Smooth muscle cell (in vitro differentiated cells): ENCODE results near the gene POU2F1. TPM values are rescaled to one million over a fixed set of nuclear protein-coding genes. Genes with fewer than 3 reads are reported as not detected.

Experiments used
- DNase-seq: peaks from one replicate; lab custom pipeline; 2025; ENCODE audit not compliant: unreplicated experiment; lab: John Stamatoyannopoulos, UW
- H2AFZ ChIP-seq: fragments of 200-600 bp; sonication (generic); 2 replicates; pipeline ENCODE4 v1.6.0; 2016; ENCODE audit warnings: antibody characterized with exemption, low read depth, mild to moderate bottlenecking
- H3F3A ChIP-seq: fragments of 200-600 bp; sonication (generic); 2 replicates; pipeline ENCODE4 v1.6.0; 2017; ENCODE audit warnings: antibody characterized with exemption, low read depth
- H3K27ac ChIP-seq: fragments of 200-600 bp; sonication (generic); 2 replicates; pipeline ENCODE4 v1.5.1; 2016; ENCODE audit warnings: low read depth, mild to moderate bottlenecking
- H3K27me3 ChIP-seq: fragments of 200-600 bp; sonication (generic); 2 replicates; pipeline ENCODE4 v1.6.1; 2016; ENCODE audit warnings: low read depth, mild to moderate bottlenecking
- H3K36me3 ChIP-seq: fragments of 200-600 bp; sonication (generic); 2 replicates; pipeline ENCODE4 v1.5.1; 2016; ENCODE audit warnings: low read depth
- H3K4me1 ChIP-seq: fragments of 200-600 bp; sonication (generic); 2 replicates; pipeline ENCODE4 v1.5.1; 2016; ENCODE audit warnings: low read depth
- H3K4me2 ChIP-seq: fragments of 200-600 bp; sonication (generic); 2 replicates; pipeline ENCODE4 v1.6.0; 2016; ENCODE audit warnings: mild to moderate bottlenecking
- H3K4me3 ChIP-seq: fragments of 200-600 bp; sonication (generic); 2 replicates; pipeline ENCODE4 v1.5.1; 2016; ENCODE audit warnings: mild to moderate bottlenecking
- H3K79me2 ChIP-seq: fragments of 200-600 bp; sonication (generic); 2 replicates; pipeline ENCODE4 v1.6.0; 2016; ENCODE audit warnings: low read depth, mild to moderate bottlenecking
- H3K9ac ChIP-seq: fragments of 200-600 bp; sonication (generic); 2 replicates; pipeline ENCODE4 v1.6.0; 2016; ENCODE audit warnings: low read depth
- H3K9me3 ChIP-seq: fragments of 200-600 bp; sonication (generic); replicated peaks from 2 replicates; pipeline ENCODE4 v1.5.1; 2016; ENCODE audit warnings: low read depth
- H4K20me1 ChIP-seq: fragments of 200-600 bp; sonication (generic); 2 replicates; pipeline ENCODE4 v1.6.0; 2016; ENCODE audit warnings: low read depth
- CTCF ChIP-seq: fragments of 200-600 bp; sonication (generic); IDR thresholded peaks from 2 replicates; pipeline ENCODE4 v1.5.1; 2017; ENCODE audit warnings: borderline replicate concordance, mild to moderate bottlenecking, antibody characterized with exemption; ENCODE audit not compliant: insufficient read depth, poor library complexity, severe bottlenecking
- WGBS: methylation state at CpG from one replicate; pipeline ENCODE4 v1.1.7; 2016; ENCODE audit warnings: low lambda C conversion rate; 5-methylcytosine and 5-hydroxymethylcytosine counted together
- polyA plus RNA-seq: library from polyadenylated mRNA; unstranded; fragments of >200 nt; fragmentation: Nextera tagmentation; extraction: Ambion mirVana; gene quantifications from 2 replicates; pipeline ENCODE4 v1.2.1, GENCODE V29; 2016
- total RNA-seq: library from RNA; depleted of rRNA; stranded (reverse); fragments of >200 nt; gene quantifications from 2 replicates; pipeline ENCODE4 v1.2.3, GENCODE V29; 2014

Gene POU2F1
- total and polyA plus RNA-seq, 2 experiments from 2014 or later: 5.3 to 15.6 TPM

DNA sequence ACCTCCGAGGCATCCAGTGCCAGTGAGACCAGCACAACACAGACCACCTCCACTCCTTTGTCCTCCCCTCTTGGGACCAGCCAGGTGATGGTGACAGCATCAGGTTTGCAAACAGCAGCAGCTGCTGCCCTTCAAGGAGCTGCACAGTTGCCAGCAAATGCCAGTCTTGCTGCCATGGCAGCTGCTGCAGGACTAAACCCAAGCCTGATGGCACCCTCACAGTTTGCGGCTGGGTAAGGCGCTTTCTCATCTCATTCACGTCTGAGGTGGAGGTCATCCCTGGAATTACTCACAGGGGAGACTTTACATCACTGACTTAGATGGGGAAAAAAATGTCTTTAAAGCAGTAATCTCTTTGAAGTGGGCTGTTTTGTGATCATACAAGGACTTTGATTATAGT is 191.4 kb downstream of the POU2F1 start:
- H2AFZ ChIP-seq: no peak overlapping the region
- H3K4me2 ChIP-seq: no peak overlapping the region
- no peaks in the 10 kb centered on the region for H3K27me3 ChIP-seq
- H3K27ac ChIP-seq: no peak overlapping the region
- no peaks in the 10 kb centered on the region for H3F3A ChIP-seq
- H3K9ac ChIP-seq: no peak overlapping the region
- peaks cover 10% of the 10 kb centered on the region for H3K4me1 ChIP-seq
- 88% methylated on average over 4 of the region's 4 CpGs for WGBS
- H3K36me3 ChIP-seq: no peaks in the 10 kb centered on the region
- no peak for DNase-seq
- H4K20me1 ChIP-seq: no peaks in the 10 kb centered on the region
- H3K9me3 ChIP-seq: no peaks in the 10 kb centered on the region
- H3K79me2 ChIP-seq: no peaks in the 10 kb centered on the region
- no peak for TF ChIP-seq CTCF
- H3K4me3 ChIP-seq: no peak overlapping the region

- H3K9ac ChIP-seq: no peak overlapping the region
- H3K4me1 ChIP-seq: peaks cover 15% of the 10 kb centered on the region
- H3K36me3 ChIP-seq: no peaks in the 10 kb centered on the region
- no peaks in the 10 kb centered on the region for H3K79me2 ChIP-seq
- no peaks in the 10 kb centered on the region for H3K27me3 ChIP-seq
- TF ChIP-seq CTCF: no peak
- H3K4me3 ChIP-seq: no peak overlapping the region
- H3K4me2 ChIP-seq: no peak overlapping the region
- no peak overlapping the region for H3K27ac ChIP-seq
- no peaks in the 10 kb centered on the region for H3F3A ChIP-seq
- no peaks in the 10 kb centered on the region for H4K20me1 ChIP-seq
- no peak overlapping the region for H2AFZ ChIP-seq
- DNase-seq: no peak
- 81% methylated on average over 5 of the region's 5 CpGs for WGBS
- H3K9me3 ChIP-seq: no peaks in the 10 kb centered on the region
Observed at GRCh38 chr1:167412920-167413319, 192.2 kb downstream of the POU2F1 start.

- H3K4me2 ChIP-seq: no peak overlapping the region
Observed at GRCh38 chr1:167413328-167413727, 192.6 kb downstream of the POU2F1 start.

More at GRCh38 chr1:167413328-167413727, 192.6 kb downstream of the POU2F1 start:
- H3K79me2 ChIP-seq: no peaks in the 10 kb centered on the region
- H4K20me1 ChIP-seq: no peaks in the 10 kb centered on the region
- no peak overlapping the region for H3K4me3 ChIP-seq
- WGBS: 96% methylated on average over 3 of the region's 3 CpGs
- H2AFZ ChIP-seq: no peak overlapping the region
- no peaks in the 10 kb centered on the region for H3K36me3 ChIP-seq
- H3F3A ChIP-seq: no peaks in the 10 kb centered on the region
- no peak overlapping the region for H3K9ac ChIP-seq
- no peak for DNase-seq
- H3K27me3 ChIP-seq: no peaks in the 10 kb centered on the region
- H3K9me3 ChIP-seq: no peaks in the 10 kb centered on the region
- H3K27ac ChIP-seq: no peak overlapping the region
- peaks cover 15% of the 10 kb centered on the region for H3K4me1 ChIP-seq
- TF ChIP-seq CTCF: no peak
